Hepatocyte (in vitro differentiated cells): ENCODE results near the gene ETV7.

ENCODE experiments used
- EZH2 ChIP-seq: fragments of 200-600 bp; sonication (generic); IDR thresholded peaks from 2 replicates; pipeline ENCODE4 v1.6.1; 2016; ENCODE audit warnings: antibody characterized with exemption, mild to moderate bottlenecking, borderline replicate concordance
- TF ChIP-seq, protein P1 (sequence below): fragments of 200-600 bp; sonication (generic); IDR thresholded peaks from 2 replicates; pipeline ENCODE4 v1.5.1; 2016; ENCODE audit warnings: antibody characterized with exemption, mild to moderate bottlenecking; ENCODE audit not compliant: poor library complexity

DNA sequence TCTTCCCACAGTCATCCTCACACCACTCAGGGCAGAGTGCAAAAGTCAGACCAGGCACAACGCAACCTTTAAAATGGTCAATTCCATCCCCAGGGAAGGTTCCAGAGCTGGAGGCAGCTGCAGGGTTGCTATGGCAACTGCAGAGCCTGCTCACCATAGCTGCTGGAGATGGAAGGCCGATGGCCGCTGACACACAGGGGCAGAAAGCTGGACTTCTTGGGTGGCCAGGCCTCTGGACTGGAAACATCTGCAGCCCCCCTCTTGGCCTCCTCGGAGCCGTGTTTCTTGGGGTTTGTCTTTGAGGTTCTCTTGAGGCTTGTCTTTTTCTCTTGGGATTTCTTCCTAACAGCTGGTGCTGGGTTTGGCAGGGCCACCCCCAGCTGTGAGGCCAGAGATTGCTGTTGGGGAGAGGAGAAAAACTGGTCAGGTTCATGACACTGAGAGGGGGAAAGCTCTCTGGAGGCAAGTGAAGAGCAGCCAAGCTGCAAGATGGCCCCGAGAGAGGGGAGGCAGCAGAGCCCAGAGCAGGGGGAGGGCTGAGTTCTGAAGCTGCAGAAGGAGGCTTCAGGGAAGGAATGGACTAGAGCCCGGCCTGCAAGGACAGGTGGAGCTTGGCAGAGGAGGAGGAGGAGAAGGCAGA is 61.0 kb downstream of the ETV7 start:
- TF ChIP-seq EZH2, result no peak
- TF ChIP-seq, protein P1, sequence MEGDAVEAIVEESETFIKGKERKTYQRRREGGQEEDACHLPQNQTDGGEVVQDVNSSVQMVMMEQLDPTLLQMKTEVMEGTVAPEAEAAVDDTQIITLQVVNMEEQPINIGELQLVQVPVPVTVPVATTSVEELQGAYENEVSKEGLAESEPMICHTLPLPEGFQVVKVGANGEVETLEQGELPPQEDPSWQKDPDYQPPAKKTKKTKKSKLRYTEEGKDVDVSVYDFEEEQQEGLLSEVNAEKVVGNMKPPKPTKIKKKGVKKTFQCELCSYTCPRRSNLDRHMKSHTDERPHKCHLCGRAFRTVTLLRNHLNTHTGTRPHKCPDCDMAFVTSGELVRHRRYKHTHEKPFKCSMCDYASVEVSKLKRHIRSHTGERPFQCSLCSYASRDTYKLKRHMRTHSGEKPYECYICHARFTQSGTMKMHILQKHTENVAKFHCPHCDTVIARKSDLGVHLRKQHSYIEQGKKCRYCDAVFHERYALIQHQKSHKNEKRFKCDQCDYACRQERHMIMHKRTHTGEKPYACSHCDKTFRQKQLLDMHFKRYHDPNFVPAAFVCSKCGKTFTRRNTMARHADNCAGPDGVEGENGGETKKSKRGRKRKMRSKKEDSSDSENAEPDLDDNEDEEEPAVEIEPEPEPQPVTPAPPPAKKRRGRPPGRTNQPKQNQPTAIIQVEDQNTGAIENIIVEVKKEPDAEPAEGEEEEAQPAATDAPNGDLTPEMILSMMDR, result no peak
